ENCODE measurements around the gene TAAR6.
"Not testable (repeated sequence)": the region's sequence is repeated elsewhere in the genome, so short reads cannot be mapped to it uniquely, and the experiment has no call there.

The TAAR6 gene

DNA sequence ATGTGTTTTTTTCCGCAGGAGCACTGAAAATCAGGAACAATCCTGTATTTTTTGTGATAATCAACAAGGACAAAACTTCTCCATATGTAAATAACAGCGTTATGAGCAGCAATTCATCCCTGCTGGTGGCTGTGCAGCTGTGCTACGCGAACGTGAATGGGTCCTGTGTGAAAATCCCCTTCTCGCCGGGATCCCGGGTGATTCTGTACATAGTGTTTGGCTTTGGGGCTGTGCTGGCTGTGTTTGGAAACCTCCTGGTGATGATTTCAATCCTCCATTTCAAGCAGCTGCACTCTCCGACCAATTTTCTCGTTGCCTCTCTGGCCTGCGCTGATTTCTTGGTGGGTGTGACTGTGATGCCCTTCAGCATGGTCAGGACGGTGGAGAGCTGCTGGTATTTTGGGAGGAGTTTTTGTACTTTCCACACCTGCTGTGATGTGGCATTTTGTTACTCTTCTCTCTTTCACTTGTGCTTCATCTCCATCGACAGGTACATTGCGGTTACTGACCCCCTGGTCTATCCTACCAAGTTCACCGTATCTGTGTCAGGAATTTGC lies at the start of gene TAAR6:
TAAR6 (plus strand) TSS at position 102 of the 557 bp plus-strand sequence; CDS start at position 102, 0 bp downstream.
- DNase-seq, result no peak

DNA sequence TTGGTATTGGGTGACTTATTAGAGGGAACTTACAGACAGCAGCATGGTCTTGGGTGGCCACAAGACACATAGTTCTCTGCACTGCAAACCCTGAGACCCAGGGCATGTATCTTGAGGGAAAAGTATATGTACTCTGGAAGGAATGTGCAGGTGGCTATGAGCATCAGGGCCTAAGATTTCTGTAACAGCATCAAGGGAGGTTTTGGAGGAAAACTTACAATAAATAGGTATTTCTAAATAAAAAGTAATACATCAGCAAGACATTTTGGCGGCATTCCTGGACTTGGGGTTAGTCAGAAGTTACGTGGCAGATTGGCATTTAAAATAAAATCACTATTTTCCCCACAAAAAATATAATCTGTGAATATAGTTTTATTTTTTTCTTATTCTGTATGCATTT lies 49.2 kb upstream of the TAAR6 start:
- no peak for DNase-seq

DNA sequence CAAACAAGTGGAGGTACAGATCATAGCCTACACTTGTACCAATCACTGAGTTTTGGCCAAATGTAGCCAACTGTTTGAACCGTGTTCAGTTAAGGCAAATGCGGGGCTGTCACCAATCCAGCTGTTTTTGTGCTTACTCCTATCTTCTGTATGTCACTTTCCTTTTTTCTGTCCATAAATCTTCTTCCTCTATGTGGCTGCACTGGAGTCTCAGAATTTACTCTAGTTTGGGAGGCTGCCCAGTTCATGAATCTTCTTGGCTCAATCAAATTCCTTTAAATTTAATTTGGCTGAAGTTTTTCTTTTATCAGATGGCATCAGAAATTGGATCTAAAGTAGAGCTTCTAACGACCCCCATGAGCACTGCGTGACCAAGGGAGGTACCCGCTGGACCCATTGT lies 45.5 kb upstream of the TAAR6 start:
- DNase-seq, result no peak

GRCh38 chr6:132525866-132526265 lies 44.3 kb upstream of the TAAR6 start:
- DNase-seq, result no peak

DNA sequence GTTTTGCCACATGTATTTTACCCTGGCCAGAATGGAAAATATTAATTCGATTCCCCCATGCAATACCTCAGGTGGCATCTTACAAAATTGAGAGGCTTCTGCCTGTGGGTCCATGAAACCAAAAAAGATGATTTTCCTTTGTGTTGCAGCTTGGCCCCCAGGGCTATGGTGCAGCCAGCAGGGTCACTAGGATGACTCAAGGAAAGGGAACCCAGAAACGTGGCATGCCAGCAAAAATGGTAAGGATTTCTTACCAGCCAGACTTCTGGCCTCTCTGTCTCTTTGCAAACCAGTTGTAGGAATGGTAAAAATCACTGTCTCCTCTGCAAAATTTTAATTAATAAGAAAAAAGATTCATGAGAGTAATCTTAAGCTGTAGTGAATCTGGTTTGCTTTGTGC lies 43.7 kb upstream of the TAAR6 start:
- DNase-seq, result no peak

- DNase-seq, result peak; percentile 55
These were observed 42.3 kb upstream of the TAAR6 start for GRCh38 chr6:132527791-132528190.

- DNase-seq, result peak; percentile 74
These were observed 39.7 kb upstream of the TAAR6 start for GRCh38 chr6:132530293-132530974.

DNA sequence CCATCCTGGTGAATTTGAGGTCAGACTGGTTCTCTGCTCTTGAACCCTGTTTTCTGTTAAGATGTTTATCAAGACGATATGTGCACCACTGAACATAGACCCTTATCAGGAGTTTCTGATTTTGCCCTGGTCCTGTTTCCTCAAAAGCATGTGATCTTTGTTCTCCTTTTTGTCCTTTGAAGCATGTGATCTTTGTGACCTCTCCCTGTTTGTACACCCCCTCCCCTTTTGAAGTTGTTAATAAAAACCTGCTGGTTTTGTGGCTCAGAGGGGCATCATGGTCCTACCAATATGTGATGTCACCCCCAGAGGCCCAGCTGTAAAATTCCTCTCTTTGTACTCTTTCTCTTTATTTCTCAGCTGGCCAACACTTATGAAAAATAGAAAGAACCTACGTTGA lies 35.6 kb upstream of the TAAR6 start:
- not testable (repeated sequence) for DNase-seq

DNA sequence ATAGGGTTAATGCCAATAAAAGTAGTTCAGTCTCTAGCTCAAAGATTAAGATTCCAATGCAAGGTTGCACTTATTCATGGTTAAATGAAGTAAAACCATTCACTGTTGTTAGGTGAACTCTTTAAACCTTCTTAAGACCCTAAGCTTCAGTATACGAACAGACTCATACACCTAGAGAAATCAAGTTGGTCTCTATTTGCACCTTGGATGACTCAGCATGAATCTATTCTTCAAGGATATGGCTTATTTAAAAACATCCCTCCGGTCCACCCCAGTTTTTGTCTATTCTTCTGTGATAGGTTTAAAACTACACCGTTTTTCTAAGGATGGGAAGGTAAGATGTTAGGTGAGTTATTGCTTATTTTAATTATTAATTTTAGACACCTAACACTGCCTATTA lies 33.0 kb upstream of the TAAR6 start:
- DNase-seq, result no peak

DNA sequence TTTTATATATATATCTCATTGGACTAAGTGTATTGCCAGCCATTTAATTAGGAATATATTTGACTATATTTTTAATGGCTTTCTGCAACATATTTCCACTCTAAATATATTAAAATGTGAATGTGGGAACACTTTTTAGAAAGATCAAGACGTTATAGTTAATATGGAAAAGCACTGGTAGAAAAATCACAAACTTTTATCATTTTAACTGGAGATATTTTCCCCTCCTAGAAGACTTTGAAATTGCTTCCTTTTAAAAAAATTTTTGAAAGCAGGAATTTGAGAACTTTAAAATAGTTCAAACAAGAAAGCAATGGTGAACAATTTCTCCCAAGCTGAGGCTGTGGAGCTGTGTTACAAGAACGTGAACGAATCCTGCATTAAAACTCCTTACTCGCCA lies 32.1 kb upstream of the TAAR6 start, which contains the start of gene TAAR9:
TAAR9 (plus strand) TSS at position 301 of the 400 bp plus-strand sequence; CDS start at position 314, 13 bp downstream.
- DNase-seq, result no peak

DNA sequence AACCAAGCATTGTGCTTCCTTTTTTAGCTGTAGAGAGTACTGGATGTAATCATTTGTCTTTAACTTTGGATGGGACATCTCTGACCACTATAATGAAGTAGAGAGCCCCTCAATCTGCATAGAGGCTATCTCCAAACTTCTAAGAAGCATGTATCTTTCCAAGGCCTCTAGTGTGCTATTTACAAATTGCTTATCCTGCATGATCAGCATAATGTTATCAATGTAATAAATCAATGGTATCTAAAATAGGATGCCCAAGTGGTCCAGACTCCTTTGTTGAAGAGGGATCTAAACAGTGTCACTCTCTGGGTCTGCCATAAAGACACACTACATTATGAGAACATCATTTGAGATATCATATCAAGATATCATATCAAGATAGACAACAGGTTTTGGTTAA lies 25.3 kb upstream of the TAAR6 start:
- no peak for DNase-seq

GRCh38 chr6:132548746-132549463 lies 21.2 kb upstream of the TAAR6 start:
- DNase-seq, result no peak

GRCh38 chr6:132551214-132551613 lies 18.9 kb upstream of the TAAR6 start:
- no peak for DNase-seq

- DNase-seq, result no peak
These were observed 17.8 kb upstream of the TAAR6 start, which contains the start of gene TAAR8 for GRCh38 chr6:132552372-132552771. TSS of gene TAAR8 (plus strand) at chr6:132552672. CDS start at chr6:132552693, 21 bp downstream.

GRCh38 chr6:132560087-132560486 lies 10.0 kb upstream of the TAAR6 start:
- not testable (repeated sequence) for DNase-seq

DNA sequence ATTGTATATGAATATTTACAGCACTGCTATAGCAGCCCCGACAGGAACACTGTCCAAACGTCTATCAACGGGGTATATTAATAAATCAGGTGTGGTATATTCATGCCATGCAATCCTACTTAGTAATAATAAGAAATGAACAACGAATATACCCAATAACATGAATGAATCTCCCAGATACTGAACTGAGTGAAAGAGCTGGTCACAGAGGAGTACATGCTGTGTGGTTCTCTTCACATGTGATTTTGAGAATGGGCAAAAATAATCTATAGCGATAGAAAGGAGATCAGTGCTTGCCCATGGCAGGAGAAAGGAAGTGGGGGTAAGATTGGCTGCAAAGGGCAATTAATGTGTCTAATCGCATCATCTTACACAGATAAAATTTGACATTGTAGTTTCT lies 3.7 kb upstream of the TAAR6 start:
- DNase-seq, result no peak

- DNase-seq, result no peak
These were observed 2.6 kb upstream of the TAAR6 start for GRCh38 chr6:132567566-132567965.

- DNase-seq, result no peak
These were observed 1.5 kb upstream of the TAAR6 start for GRCh38 chr6:132568611-132569010.

GRCh38 chr6:132569170-132569569 lies 952 bp upstream of the TAAR6 start:
- DNase-seq, result no peak

DNA sequence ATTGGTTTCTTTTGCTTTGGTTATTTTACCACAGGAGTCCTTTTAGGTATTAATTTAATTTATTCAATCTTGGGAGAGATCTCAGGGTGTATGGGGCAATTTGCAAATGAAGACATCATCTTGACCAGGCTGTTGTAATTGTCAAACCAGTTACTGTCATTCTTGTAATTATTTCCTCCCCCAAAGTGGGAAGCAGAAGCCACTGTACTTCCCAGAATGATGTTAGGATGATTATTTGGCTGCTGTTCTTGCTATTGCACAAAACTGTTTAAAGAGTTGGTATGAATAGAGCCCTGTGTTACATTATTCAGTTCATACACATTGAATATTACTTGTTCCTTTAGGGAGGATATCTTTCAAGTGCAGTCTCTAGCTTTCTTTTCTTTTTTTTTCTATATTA lies 1.7 kb downstream of the TAAR6 start:
- DNase-seq, result no peak

- no peak for DNase-seq
These were observed 14.6 kb downstream of the TAAR6 start for GRCh38 chr6:132584698-132585097.

GRCh38 chr6:132587424-132587823 lies 17.3 kb downstream of the TAAR6 start:
- no peak for DNase-seq

DNA sequence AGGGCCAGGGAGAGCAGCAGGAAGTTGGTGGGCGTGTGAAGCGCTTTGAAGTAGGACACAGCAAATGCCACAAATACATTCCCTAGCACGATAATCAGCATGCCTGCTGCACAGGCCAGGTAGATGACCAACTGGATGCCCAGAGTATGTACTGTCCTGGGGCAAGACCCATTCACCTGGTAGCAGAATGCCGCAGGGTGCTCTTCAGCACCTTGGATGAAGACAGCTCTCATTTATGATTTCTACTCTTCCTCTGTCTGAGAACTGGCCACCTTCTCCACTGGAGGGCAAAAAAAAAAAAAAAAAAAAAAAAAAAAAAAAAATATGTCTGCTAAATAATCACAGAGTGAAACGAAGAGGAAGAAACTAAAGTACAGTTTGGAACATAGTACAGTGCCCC lies 19.3 kb downstream of the TAAR6 start, which contains the start of gene TAAR5:
TAAR5 (minus strand) TSS at position 288 of the 400 bp plus-strand sequence; CDS start at position 233, 55 bp downstream.
- no peak for DNase-seq

- DNase-seq, result no peak
These were observed 20.2 kb downstream of the TAAR6 start for GRCh38 chr6:132590362-132590761.

Measured in NCI-H69 (cell line).